HUDEP-2 (cell line): ENCODE measurements around the gene RUVBL2.

ENCODE experiments used
- DNase-seq, 76 experiments: peaks; one replicate each; lab custom pipeline; 2025; ENCODE audit not compliant: unreplicated experiment in 76 of 76; lab: John Stamatoyannopoulos, UW

The RUVBL2 gene

GRCh38 chr19:48993175-48994034, at the start of gene RUVBL2, which contains the start of gene GYS1:
Gene RUVBL2, plus strand, starts transcription at chr19:48993887. Its CDS starts 25 bp downstream, at chr19:48993912.
Gene GYS1, minus strand, starts transcription at chr19:48993309. Its CDS starts 197 bp downstream, at chr19:48993112.
- DNase-seq: peak; percentile 91 to 100 (median 100)

GRCh38 chr19:48945415-48945814, 48.3 kb upstream of the RUVBL2 start:
- DNase-seq: no peak

GRCh38 chr19:48945817-48946216, 47.9 kb upstream of the RUVBL2 start:
- no peak for DNase-seq

GRCh38 chr19:48946463-48947257, 47.0 kb upstream of the RUVBL2 start:
- DNase-seq: no peak

- no peak for DNase-seq
Measured at GRCh38 chr19:48947258-48947542, 46.5 kb upstream of the RUVBL2 start.

DNA sequence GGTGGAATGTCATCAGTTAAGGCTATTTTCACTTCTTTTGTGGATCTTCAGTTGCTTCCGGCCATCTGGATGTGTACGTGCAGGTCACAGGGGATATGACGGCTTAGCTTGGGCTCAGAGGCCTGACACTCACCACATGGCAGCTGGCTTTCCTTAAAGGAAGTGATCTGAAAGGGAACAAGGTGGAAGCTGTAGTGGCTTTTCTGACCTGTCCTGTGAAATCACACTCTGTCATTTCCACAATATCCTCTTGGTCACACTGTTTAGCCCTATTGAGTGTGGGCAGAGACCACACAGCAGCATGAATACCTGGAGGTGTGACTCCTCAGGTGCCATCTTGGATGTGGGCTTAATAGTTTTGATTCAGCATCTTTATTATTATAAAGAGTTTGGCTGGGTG, 43.5 kb upstream of the RUVBL2 start:
- DNase-seq: no peak

GRCh38 chr19:48950830-48951519, 42.7 kb upstream of the RUVBL2 start:
- peak in 2 of 76 experiments; percentile 8 to 45 for DNase-seq

- DNase-seq: no peak
Measured at GRCh38 chr19:48953141-48953540, 40.5 kb upstream of the RUVBL2 start.

- DNase-seq: peak in 13 of 76 experiments; percentile 3 to 85 (median 72)
Measured at GRCh38 chr19:48953990-48954594, 39.6 kb upstream of the RUVBL2 start.

DNA sequence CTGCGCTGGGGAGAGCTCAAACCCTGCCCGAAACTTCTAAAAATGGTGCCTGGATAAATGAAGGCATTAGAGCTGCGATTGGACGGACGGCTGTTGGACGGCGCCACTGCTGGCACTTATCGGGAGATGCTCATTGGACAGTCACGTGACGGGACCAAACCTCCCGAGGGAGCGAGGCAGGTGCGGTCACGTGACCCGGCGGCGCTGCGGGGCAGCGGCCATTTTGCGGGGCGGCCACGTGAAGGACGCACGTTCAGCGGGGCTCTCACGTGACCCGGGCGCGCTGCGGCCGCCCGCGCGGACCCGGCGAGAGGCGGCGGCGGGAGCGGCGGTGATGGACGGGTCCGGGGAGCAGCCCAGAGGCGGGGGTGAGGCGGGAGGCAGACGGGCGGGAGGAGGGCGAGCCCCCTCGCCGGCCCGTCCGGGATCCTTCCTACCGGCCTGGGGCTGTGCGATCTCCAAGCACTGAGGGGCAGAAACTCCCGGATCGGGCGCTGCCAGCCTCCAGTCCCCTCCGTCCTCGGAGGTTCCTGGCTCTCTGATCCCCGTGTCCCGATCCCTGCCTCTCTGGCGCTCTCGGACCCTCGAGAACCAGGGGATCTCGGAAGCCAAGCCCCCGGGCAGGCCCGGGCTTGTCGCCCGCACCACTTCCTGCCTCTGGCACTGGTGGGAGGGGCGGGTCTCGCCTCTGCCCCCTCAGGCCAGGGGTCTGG, 38.9 kb upstream of the RUVBL2 start, which contains the start of gene BAX:
Gene BAX (plus strand): TSS at position 281 of the 713 bp plus-strand sequence. CDS start 54 bp downstream, at position 335.
- DNase-seq: peak in 75 of 76 experiments; percentile 86 to 100 (median 99)

DNA sequence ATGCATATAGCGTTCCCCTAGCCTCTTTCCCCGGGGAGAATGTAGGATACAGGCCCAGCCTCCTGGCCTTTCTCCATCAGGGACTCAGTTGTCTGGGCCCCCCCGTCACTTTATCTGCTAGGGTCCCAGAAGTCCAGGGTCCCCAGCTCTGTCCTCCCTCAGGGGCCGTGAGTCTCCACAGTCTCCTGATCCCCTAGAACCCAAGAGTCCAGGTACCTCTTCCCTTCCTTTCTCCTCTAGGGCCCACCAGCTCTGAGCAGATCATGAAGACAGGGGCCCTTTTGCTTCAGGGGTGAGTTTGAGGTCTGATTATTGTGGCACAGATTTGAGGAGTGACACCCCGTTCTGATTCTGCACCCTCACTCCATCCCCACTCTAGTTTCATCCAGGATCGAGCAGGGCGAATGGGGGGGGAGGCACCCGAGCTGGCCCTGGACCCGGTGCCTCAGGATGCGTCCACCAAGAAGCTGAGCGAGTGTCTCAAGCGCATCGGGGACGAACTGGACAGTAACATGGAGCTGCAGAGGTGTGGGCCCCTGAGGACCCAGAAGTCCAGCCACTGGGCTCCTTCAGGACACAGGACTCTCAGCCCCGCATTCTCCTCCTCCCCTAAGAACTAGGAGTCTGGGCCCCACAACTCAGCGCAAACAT, 38.3 kb upstream of the RUVBL2 start:
- DNase-seq: no peak

DNA sequence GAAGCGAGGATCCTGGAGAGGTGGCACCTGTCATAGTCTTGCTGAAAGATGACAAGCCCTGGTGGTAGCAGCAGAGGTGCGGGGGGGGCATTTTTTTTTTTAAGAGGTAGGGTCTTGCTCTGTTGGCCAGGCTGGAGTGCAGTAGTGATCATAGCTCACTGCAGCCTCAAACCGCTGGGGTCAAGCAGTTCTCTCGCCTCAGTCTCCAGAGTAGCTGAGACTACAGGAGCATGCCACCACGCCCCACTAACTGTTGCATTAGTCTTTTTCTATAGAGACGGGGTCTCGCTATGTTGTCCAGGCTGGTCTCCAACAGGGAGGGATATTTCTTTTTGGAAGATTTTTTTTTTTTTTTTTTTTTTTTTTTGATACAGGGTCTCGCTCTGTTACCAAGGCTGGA, 35.7 kb upstream of the RUVBL2 start:
- DNase-seq: no peak

- peak in 4 of 76 experiments; percentile 12 to 24 (median 20) for DNase-seq
Measured at GRCh38 chr19:48959341-48960239, 34.1 kb upstream of the RUVBL2 start.

GRCh38 chr19:48961051-48961649, 32.5 kb upstream of the RUVBL2 start:
- DNase-seq: no peak

- DNase-seq: no peak
Measured at GRCh38 chr19:48961673-48962028, 32.0 kb upstream of the RUVBL2 start.

DNA sequence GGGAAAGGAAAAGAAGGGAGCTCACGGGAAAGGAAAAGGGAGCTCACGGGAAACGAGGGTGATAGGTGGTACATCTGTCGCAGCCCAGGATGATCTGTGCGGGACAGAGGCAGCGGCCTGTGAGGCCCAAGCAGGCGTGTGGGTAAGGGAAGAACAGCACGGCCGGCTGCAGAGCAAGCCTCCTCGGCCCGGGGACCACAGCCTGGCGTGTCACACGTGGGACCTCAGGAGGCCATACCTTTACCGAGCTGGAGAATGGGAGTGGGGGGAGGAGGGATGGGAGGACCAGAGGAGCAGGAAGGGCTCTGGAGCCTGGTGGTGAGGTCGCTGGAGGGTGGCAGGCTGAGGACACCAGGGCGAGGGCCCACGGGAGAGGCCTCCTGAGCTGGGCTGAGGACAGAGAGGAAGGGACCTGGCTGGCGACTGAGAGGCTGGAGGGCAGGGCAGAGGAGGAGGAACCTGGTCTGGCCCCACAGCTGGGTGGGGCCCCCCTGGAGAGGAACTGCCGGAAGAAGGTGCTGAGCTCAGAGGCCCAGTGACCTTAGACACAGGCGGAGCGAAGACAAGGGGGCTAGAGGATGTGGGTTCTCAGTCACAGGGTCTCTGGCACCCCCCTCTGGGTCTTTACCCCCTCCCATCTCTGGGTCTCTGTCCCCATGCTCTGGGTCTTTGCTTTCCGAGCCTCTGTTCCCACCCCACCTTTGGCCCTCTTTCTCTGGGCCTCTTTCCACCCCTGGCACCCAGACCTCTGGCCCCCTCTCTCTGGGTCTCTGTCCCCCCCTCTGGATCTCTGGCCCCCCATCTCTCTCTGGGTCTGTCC, 31.4 kb upstream of the RUVBL2 start:
- peak in 68 of 76 experiments; percentile 32 to 88 (median 74) for DNase-seq

DNA sequence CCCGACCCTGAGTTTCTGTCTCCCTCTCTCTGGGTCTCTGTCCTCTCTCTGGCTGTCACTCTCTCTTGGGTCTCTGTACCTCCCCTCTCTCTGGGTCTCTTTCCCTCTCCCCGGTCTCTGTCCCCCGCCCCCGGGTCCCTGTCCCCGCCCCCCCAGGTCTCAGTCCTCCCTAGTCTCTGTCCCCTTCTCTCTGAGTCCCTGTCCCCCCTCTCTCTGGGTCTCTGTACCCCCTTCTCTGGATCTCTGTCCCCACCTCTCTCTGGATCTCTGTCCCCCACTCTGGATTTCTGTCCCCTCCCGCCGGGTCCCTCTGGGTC, 30.9 kb upstream of the RUVBL2 start:
- DNase-seq: peak in 2 of 76 experiments; percentile 37 to 42
